T-helper 1 cell (primary cell): Measurements from ENCODE around the gene RPL27A.

Experiments used
- DNase-seq, 5 donors: peaks; one replicate each; pipeline ENCODE4 v3.0.0-alpha.2; 2012 to 2020

Gene RPL27A

GRCh38 chr11:8721609-8722500 lies 39.3 kb downstream of the RPL27A start:
- no peak for DNase-seq

DNA sequence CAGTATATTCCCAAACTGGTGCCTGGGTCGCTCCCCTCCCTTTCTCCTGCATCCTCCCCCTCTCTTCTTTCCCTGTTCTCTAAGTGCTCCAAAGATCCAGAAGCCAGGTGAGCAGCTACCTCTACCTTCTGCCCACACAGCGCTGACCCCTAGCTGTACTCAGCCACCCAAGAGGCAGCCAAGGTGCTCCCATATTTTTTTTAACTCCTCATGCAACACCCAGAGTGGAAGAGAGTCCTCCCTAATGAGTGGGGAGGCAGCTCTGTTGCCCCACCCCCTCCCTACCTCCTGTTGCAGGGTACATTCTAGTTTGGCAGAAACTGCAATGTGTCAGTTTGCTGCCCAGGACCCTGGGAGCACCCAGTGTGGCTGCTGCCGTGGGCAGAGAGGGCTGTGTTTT lies 40.2 kb downstream of the RPL27A start:
- DNase-seq, result no peak

DNA sequence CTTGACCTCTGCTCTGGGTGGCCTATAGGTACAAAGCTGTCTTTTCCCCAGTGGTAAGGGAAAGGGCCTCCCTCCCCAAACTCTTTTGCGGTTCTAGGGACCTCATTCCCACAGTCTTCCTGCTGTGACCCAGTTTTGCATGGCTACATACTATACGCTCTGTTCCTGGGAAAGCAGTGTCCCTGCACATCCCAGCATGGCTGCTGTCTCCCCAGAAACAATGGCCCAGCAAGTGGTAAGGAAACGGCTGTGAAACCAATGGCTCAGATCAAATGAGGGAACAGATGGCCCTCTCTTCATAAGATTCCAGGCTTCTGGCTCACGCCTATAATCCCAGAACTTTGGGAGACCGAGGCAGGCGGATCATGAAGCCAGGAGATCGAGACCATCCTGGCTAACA lies 41.1 kb downstream of the RPL27A start:
- DNase-seq, result no peak

GRCh38 chr11:8724682-8725081 lies 42.1 kb downstream of the RPL27A start:
- no peak for DNase-seq

DNA sequence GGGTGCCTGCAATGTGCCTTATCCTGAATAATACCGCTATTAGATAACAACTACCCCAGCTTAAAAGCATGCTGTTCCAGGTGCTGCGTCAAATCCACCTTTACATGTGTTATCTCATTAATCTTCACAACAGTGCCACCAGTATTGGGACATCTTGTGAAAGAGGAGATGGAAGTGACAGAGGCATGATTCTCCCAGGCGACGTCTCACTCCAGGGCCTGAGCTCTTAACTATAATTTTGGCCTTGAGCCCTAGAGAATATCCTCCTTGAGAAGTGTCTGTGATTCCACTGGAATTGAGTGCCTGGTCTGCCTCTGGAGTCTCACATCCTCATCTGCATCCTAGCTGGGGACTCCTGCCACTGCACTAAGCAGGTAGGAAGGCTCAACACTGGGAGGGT lies 43.8 kb downstream of the RPL27A start:
- DNase-seq, result no peak

DNA sequence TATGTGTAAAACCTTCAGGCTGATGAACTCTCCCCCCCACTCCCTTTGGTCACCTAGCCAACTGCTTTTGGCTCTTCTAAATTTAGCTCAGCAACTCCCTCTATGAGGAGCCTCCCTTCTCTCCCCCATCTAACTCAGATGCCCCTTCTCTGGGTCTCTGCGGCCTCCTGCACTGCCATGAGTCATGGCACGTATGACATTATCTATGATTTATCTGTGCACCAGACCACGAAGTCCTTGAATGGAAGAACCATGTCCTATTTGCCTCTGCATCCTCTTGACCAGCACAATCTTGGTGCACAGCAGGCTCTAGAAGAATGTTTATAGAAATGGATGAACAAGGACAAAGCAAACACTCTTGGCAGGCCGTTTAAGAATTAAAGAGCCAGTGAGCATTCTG lies 46.0 kb downstream of the RPL27A start:
- DNase-seq, result no peak

DNA sequence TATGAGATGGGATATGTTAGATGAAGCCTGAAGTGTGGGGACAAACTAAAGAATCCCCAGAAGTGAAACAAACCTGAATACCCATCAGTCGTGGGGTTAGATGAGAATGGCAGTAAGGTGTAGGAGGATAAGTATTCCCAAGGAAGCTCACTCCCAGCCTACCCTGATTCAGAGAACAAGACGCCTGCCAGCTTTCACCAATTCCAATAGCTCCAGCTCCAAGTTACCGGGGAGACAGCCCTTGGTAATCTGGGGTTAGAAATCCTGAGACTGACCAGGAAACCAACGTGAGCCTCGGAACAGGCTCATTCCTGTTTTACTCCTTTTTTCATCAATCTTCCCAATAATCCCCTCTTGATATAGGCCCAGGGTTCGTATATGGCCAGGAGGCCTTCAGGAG lies 46.5 kb downstream of the RPL27A start:
- DNase-seq, result no peak

GRCh38 chr11:8729837-8730696 lies 47.5 kb downstream of the RPL27A start:
- DNase-seq, result no peak

DNA sequence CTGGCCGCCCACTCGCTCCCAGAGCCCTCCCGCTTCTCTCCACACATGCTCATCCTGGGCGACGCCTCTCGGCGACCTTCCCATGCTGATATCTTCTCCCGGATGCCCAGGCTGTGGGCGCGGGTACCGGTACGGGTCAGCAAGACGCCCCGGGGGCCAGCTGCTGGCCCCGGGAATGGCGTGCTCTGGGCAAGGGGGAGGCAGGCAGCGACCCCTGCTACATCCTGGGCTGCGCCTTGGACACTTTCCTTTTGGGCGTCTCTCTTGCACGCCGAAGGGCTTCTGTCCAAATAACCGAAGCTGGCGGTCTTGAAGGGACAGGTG lies 48.1 kb downstream of the RPL27A start:
- no peak for DNase-seq

- DNase-seq, result no peak
These were observed 49.2 kb downstream of the RPL27A start for GRCh38 chr11:8731647-8732323.

GRCh38 chr11:8732324-8732670 lies 49.7 kb downstream of the RPL27A start:
- DNase-seq, result no peak

DNA sequence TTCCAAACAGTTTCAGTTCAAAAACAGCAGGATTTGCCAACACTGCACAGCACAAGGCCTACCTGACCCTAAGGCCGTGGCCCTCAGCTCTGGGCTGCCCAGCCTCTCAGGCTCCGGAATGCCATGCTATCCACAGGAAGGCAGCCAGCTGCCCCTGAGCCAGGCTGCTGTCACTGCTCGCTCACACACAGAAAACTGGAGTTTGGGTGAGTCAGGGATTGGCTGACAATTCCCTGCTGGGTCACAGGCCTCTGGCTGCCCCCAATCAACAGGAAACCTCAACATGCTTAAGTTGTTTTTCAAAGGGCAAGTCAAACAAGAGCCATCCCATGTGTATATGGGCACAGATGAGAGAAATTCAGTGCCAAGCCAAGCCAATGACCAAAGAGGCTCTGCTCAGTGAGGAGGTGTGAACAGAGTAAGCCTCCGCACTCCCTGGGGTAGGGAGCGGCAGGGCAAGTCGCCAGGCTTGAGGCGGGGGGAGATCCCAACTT lies 50.2 kb downstream of the RPL27A start:
- no peak for DNase-seq

DNA sequence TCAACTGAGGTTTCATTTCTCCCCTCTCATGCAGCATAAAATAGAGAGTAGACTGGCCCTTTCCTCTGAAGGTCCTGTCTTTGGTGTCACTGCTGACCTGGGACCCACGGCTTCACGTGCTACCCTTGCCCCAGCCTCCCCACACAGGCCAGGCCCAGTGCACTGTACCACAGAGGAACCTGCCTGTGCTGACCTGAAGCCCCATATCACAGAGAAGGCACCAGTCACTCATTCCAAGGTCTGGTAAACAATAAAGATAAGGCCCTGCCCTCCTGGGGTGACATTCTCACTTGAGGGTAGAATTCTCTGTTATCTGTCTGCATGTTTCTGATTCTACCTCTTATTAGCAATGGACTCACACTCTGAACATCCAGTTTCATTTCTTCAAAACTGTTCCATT lies 51.3 kb downstream of the RPL27A start:
- DNase-seq, result no peak

DNA sequence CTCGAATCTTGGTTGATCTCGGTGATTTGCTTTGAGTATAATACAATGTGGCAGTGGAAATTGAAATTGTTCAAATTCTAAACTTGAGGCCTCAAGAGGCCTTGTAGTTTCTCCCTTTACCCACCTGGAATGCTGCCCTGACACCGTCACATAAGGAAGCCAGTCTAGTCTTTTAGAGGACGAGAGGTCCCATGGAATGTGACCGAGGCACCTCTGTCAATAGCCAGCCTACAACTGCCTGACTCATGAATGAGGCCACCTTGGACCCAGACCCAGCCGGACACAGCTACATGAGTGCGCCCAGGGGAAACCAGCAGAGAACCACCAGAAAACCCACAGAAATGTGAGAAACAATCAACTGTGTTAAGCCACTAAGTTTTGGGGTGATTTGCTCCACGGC lies 52.5 kb downstream of the RPL27A start:
- no peak for DNase-seq

- no peak for DNase-seq
These were observed 56.8 kb downstream of the RPL27A start for GRCh38 chr11:8739309-8739793.
